Astrocyte (in vitro differentiated cells and primary cell): ENCODE measurements around the gene EPS8L1.

Experiments used
- CTCF ChIP-seq: IDR thresholded peaks from 2 replicates; pipeline ENCODE4 v1.5.1; 2011; ENCODE audit warnings: low read depth, mild to moderate bottlenecking, inconsistent platforms, low read length, moderate library complexity; ENCODE audit not compliant: insufficient read depth
- EZH2 ChIP-seq: IDR thresholded peaks from 2 replicates; pipeline ENCODE4 v1.6.1; 2012; ENCODE audit warnings: mild to moderate bottlenecking, low read length, inconsistent platforms; ENCODE audit not compliant: insufficient read depth

GRCh38 chr19:55113570-55114039, 37.9 kb downstream of the EPS8L1 start:
- TF ChIP-seq CTCF (no peak), EZH2 (no peak)
